ENCODE measurements around the gene CSNK1D.

CSNK1D gene

GRCh38 chr17:82221341-82221902, 52.1 kb downstream of the CSNK1D start:
- ChIA-PET CTCF (interaction anchor here (0.6 kb wide), 1 partner anchor 164 kb away, joined by 4 read pairs; no protein-coding TSS in a partner anchor), POLR2A (ENCODE audit: low non-redundant PET) (interaction anchor here (1.3 kb wide), 1 partner anchor 8 kb away, joined by 5 read pairs; the partner anchor contains the start of gene SLC16A3)
- no peak for DNase-seq (ENCODE audit: low spot score)
- H3K27ac ChIP-seq = peak overlapping the region; percentile 99
- no peak for TF ChIP-seq CTCF (conservative IDR thresholded peaks at IDR 0.05; ENCODE audit: low read depth)

GRCh38 chr17:82219753-82220709, 53.5 kb downstream of the CSNK1D start:
- H3K27ac ChIP-seq = peak overlapping the region; percentile 99
- DNase-seq (ENCODE audit: low spot score) = no peak
- ChIA-PET POLR2A (ENCODE audit: low non-redundant PET) (interaction anchor here (1.3 kb wide), 1 partner anchor 9 kb away, joined by 5 read pairs; the partner anchor contains the start of gene SLC16A3), CTCF (interaction anchor here (0.6 to 0.9 kb wide), 3 partner anchors 14 to 403 kb away, joined by 3 to 5 read pairs (median 3); no protein-coding TSS in a partner anchor)
- TF ChIP-seq CTCF (conservative IDR thresholded peaks at IDR 0.05; ENCODE audit: low read depth) = no peak

GRCh38 chr17:82219083-82219482, 54.4 kb downstream of the CSNK1D start:
- POLR2A ChIA-PET (ENCODE audit: low non-redundant PET) = interaction anchor here (0.6 kb wide), 1 partner anchor 10 kb away, joined by 3 read pairs; the partner anchor contains the start of gene SLC16A3
- no peak for DNase-seq (ENCODE audit: low spot score)
- TF ChIP-seq CTCF (conservative IDR thresholded peaks at IDR 0.05; ENCODE audit: low read depth) = no peak
- CTCF ChIA-PET = no interaction called here
- peak overlapping the region; percentile 99 for H3K27ac ChIP-seq

GRCh38 chr17:82218349-82219075, 55.0 kb downstream of the CSNK1D start:
- POLR2A ChIA-PET (ENCODE audit: low non-redundant PET) = interaction anchor here (0.6 kb wide), 1 partner anchor 10 kb away, joined by 3 read pairs; the partner anchor contains the start of gene SLC16A3
- peak overlapping the region; percentile 99 for H3K27ac ChIP-seq
- no peak for DNase-seq (ENCODE audit: low spot score)
- TF ChIP-seq CTCF (conservative IDR thresholded peaks at IDR 0.05; ENCODE audit: low read depth) = no peak
- CTCF ChIA-PET = no interaction called here

- ChIA-PET CTCF (no interaction called here), POLR2A (ENCODE audit: low non-redundant PET) (no interaction called here)
- H3K27ac ChIP-seq = peak overlapping the region; percentile 99
- no peak for TF ChIP-seq CTCF (conservative IDR thresholded peaks at IDR 0.05; ENCODE audit: low read depth)
- no peak for DNase-seq (ENCODE audit: low spot score)
Measured at GRCh38 chr17:82217530-82218204, 55.8 kb downstream of the CSNK1D start.

Measured in RWPE1 (cell line).